Measurements from ENCODE around the gene STAT5B. TPM values are rescaled to one million over a fixed set of nuclear protein-coding genes. Genes with fewer than 3 reads are reported as not detected.

STAT5B gene
- total RNA-seq, 1 experiment from 2014 or later, result 28.2 TPM

Other genes starting within 250 kb of the STAT5B start
- gene C17orf113, start 225.8 kb downstream of the STAT5B start, total RNA-seq (2014; rRNA removed; shearing (Covaris generic)), result 0.17 and 0.44 TPM in 2 replicates
- 0.81 TPM in 1 of 2 replicates, not detected in the other for gene ZNF385C, start 177.9 kb downstream of the STAT5B start, total RNA-seq (2014; rRNA removed; shearing (Covaris generic))
- gene DHX58, start 163.7 kb downstream of the STAT5B start, total RNA-seq (2014; rRNA removed; shearing (Covaris generic)), result 22.3 TPM in 2 replicates
- gene KAT2A, start 155.0 kb downstream of the STAT5B start, total RNA-seq (2014; rRNA removed; shearing (Covaris generic)), result 5.7 and 8.6 TPM in 2 replicates
- not detected in 2 replicates for gene HSPB9, start 153.6 kb downstream of the STAT5B start, total RNA-seq (2014; rRNA removed; shearing (Covaris generic))
- gene RAB5C, start 121.4 kb downstream of the STAT5B start, total RNA-seq (2014; rRNA removed; shearing (Covaris generic)), result 135 and 138 TPM in 2 replicates
- not detected in 2 replicates for gene KCNH4, start 95.2 kb downstream of the STAT5B start, total RNA-seq (2014; rRNA removed; shearing (Covaris generic))
- gene HCRT, start 90.9 kb downstream of the STAT5B start, total RNA-seq (2014; rRNA removed; shearing (Covaris generic)), result not detected in 2 replicates
- gene GHDC, start 81.9 kb downstream of the STAT5B start, total RNA-seq (2014; rRNA removed; shearing (Covaris generic)), result 10.4 and 13.4 TPM in 2 replicates
- gene STAT5A, start 12.1 kb upstream of the STAT5B start, total RNA-seq (2014; rRNA removed; shearing (Covaris generic)), result 5.2 and 12.4 TPM in 2 replicates
- gene STAT3, start 112.1 kb upstream of the STAT5B start, total RNA-seq (2014; rRNA removed; shearing (Covaris generic)), result 69.3 and 112 TPM in 2 replicates
- gene CAVIN1, start 146.9 kb upstream of the STAT5B start, total RNA-seq (2014; rRNA removed; shearing (Covaris generic)), result 233 and 412 TPM in 2 replicates
- gene ATP6V0A1, start 182.5 kb upstream of the STAT5B start, total RNA-seq (2014; rRNA removed; shearing (Covaris generic)), result 21.5 and 29.6 TPM in 2 replicates

Measured in M059J (cell line).